ENCODE results near the gene NTSR2. TPM values are rescaled to one million over a fixed set of nuclear protein-coding genes. Genes with fewer than 3 reads are reported as not detected.

The NTSR2 gene
- polyA plus RNA-seq, 1 experiment = not detected

DNA sequence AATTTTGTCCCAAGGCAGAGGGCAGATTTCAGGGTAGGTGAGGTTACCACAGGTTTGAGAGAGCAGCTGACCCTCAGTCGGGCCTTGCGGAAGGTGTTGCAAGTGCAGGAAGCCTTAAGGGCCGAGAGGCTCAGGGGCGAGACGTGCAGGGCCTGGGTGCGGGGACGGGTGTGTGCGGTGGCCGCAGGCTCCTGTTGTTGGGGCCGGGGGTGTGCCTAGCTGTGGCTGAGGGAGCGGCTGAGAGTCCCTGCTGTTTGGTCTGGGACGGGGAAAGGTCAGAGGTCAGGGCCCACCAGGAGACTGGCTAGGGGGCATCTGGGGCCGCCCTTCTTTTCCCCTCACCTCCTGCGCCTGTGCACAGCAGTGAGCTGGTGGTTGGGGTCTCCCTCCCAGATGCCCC is 52.5 kb downstream of the NTSR2 start:
- ChIA-PET POLR2A (interaction anchor here (0.6 kb wide), 1 partner anchor 1447 kb away, joined by 7 read pairs; no protein-coding TSS in a partner anchor), CTCF (interaction anchor here (0.6 kb wide), 1 partner anchor 162 kb away, joined by 3 read pairs; no protein-coding TSS in a partner anchor)
- no peak overlapping the region for H3K4me3 ChIP-seq (ENCODE audit: low read depth, low read length)
- no peak overlapping the region for H3K27ac ChIP-seq (ENCODE audit: low read depth, low read length)
- TF ChIP-seq, protein P1, sequence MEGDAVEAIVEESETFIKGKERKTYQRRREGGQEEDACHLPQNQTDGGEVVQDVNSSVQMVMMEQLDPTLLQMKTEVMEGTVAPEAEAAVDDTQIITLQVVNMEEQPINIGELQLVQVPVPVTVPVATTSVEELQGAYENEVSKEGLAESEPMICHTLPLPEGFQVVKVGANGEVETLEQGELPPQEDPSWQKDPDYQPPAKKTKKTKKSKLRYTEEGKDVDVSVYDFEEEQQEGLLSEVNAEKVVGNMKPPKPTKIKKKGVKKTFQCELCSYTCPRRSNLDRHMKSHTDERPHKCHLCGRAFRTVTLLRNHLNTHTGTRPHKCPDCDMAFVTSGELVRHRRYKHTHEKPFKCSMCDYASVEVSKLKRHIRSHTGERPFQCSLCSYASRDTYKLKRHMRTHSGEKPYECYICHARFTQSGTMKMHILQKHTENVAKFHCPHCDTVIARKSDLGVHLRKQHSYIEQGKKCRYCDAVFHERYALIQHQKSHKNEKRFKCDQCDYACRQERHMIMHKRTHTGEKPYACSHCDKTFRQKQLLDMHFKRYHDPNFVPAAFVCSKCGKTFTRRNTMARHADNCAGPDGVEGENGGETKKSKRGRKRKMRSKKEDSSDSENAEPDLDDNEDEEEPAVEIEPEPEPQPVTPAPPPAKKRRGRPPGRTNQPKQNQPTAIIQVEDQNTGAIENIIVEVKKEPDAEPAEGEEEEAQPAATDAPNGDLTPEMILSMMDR (IDR thresholded peaks at IDR 0.05; ENCODE audit: low read depth, low read length) = no peak
- H3K9me3 ChIP-seq (ENCODE audit: control insufficient read depth, insufficient read depth, low read length) = peaks cover 4% of the 10 kb centered on the region; the same call in 1 of the 2 replicates
- H3K27me3 ChIP-seq (ENCODE audit: control insufficient read depth, insufficient read depth, low read length) = peaks cover 4% of the 10 kb centered on the region
- DNase-seq (ENCODE audit: low read depth, low spot score) = no peak

DNA sequence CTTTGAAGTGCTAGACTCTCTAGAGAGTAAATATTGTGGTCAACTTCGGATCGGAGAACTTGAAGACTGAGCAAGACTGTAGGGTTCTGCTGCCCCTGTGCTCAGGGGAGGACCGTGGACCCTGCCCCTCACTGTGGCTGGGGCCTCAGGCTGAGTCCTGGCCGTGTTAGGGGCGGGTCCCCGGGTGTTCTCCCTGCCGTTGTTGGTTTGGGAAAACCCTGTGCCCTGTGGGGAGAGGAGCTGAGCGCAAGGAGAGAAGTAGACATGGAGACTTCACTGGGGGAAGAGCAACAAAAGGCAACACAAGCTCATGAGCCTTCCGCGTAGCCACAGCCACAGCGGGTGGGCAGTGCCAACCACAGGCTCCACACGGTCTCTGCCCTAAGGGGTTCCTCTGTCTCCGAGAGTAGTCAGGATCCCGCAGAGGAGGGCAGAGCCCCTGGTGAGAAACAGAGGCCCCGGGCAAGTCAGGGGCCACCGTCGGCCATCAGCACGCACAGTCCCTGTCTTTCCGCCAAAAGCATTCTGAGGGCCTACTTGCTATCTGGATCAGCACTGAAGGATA is 53.1 kb downstream of the NTSR2 start:
- Histone ChIP-seq H3K27ac (ENCODE audit: low read depth, low read length) (no peak overlapping the region), H3K4me3 (ENCODE audit: low read depth, low read length) (no peak overlapping the region), H3K27me3 (ENCODE audit: control insufficient read depth, insufficient read depth, low read length) (peaks cover 5% of the 10 kb centered on the region), H3K9me3 (ENCODE audit: control insufficient read depth, insufficient read depth, low read length) (peaks cover 4% of the 10 kb centered on the region; the same call in 1 of the 2 replicates)
- POLR2A ChIA-PET = no interaction called here
- TF ChIP-seq, protein P1 (IDR thresholded peaks at IDR 0.05; ENCODE audit: low read depth, low read length) = no peak
- no peak for DNase-seq (ENCODE audit: low read depth, low spot score)
- CTCF ChIA-PET = interaction anchor here (0.6 kb wide), 1 partner anchor 163 kb away, joined by 3 read pairs; no protein-coding TSS in a partner anchor

DNA sequence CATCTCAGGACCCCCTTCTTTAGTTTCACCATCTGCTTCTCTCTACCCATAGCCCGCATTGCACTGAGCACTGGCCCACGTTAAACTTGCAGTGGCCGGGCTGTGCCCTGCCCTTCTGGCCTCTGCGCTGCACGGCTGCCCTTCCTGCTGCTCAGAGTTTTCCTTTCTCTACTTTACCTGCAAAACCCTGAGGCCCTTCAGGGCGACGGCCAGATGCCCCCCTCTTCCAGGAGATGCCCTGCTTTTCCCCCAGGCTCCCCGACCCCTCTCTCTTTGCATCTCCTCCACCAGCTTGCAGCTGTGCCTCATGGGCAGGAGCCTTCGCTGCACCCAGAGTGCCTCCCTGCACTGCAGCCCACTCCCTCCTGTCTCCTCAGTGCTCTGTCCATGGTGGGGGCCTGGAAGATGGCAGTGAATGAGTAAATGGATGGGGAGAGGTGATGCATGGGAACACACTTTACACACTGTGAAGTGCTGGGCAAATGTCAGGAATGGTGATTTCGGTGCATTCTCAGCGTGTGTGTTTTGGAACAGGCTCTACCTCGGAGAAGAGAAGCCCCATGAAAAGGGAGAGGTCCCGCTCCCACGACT is 53.8 kb downstream of the NTSR2 start:
- TF ChIP-seq, protein P1 (IDR thresholded peaks at IDR 0.05; ENCODE audit: low read depth, low read length) = no peak
- CTCF ChIA-PET = no interaction called here
- Histone ChIP-seq H3K27ac (ENCODE audit: low read depth, low read length) (no peak overlapping the region), H3K27me3 (ENCODE audit: control insufficient read depth, insufficient read depth, low read length) (peaks cover 4% of the 10 kb centered on the region), H3K9me3 (ENCODE audit: control insufficient read depth, insufficient read depth, low read length) (peaks cover 4% of the 10 kb centered on the region; the same call in 1 of the 2 replicates), H3K4me3 (ENCODE audit: low read depth, low read length) (no peak overlapping the region)
- DNase-seq (ENCODE audit: low read depth, low spot score) = no peak
- POLR2A ChIA-PET = no interaction called here

DNA sequence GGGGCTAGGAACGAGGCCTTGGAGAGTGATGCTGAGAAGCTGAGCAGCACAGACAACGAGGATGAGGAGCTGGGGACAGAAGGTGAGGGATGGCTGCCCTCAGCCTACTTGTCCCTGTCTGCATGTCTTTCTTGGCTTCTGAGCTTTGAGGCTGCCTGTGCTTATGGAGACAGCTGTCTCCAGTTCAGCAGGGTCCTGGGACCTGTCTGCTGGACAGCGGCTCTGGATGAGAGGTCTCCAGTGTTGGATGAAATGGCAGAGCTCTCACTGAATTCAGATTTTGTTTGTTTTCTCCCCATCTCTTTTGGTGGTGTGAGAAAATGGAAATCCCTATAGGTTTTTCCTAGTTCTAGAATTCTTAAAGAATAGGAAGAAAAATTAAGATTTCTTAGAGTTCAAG is 54.8 kb downstream of the NTSR2 start:
- H3K4me3 ChIP-seq (ENCODE audit: low read depth, low read length) = no peak overlapping the region
- peaks cover 4% of the 10 kb centered on the region; the same call in 1 of the 2 replicates for H3K9me3 ChIP-seq (ENCODE audit: control insufficient read depth, insufficient read depth, low read length)
- no peak overlapping the region for H3K27ac ChIP-seq (ENCODE audit: low read depth, low read length)
- ChIA-PET CTCF (interaction anchor here (0.9 kb wide), 1 partner anchor 28 kb away, joined by 3 read pairs; no protein-coding TSS in a partner anchor), POLR2A (no interaction called here)
- TF ChIP-seq, protein P1 (IDR thresholded peaks at IDR 0.05; ENCODE audit: low read depth, low read length) = no peak
- H3K27me3 ChIP-seq (ENCODE audit: control insufficient read depth, insufficient read depth, low read length) = peaks cover 4% of the 10 kb centered on the region
- DNase-seq (ENCODE audit: low read depth, low spot score) = no peak

DNA sequence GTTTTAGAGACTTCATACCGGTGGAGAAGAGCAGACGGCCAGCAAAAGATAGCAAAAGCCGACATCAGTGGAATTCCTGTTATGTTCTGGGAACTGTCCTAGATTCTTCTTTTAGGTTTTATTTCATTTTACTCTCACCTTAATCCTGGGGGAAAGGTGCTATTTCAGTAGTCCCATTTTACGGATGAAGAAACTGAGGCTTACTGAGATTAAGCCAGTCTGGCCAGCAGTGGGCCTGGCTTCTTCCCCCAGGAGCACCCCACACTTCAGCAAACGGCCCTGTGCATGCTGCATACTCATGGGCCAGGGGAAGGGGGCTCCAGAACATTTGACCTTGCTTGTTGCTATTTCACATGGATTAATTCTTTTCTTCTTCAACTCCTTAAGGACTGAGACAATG is 56.7 kb downstream of the NTSR2 start:
- ChIA-PET CTCF (no interaction called here), POLR2A (no interaction called here)
- H3K27ac ChIP-seq (ENCODE audit: low read depth, low read length) = no peak overlapping the region
- H3K27me3 ChIP-seq (ENCODE audit: control insufficient read depth, insufficient read depth, low read length) = peaks cover 6% of the 10 kb centered on the region
- DNase-seq (ENCODE audit: low read depth, low spot score) = no peak
- TF ChIP-seq, protein P1 (IDR thresholded peaks at IDR 0.05; ENCODE audit: low read depth, low read length) = no peak
- no peaks in the 10 kb centered on the region; the same call in 1 of the 2 replicates for H3K9me3 ChIP-seq (ENCODE audit: control insufficient read depth, insufficient read depth, low read length)
- H3K4me3 ChIP-seq (ENCODE audit: low read depth, low read length) = no peak overlapping the region

All from AG04450 (cell line).